ENCODE data around the gene RALGAPA1.
"Not testable (repeated sequence)": the region's sequence is repeated elsewhere in the genome, so short reads cannot be mapped to it uniquely, and the experiment has no call there.

Gene RALGAPA1

DNA sequence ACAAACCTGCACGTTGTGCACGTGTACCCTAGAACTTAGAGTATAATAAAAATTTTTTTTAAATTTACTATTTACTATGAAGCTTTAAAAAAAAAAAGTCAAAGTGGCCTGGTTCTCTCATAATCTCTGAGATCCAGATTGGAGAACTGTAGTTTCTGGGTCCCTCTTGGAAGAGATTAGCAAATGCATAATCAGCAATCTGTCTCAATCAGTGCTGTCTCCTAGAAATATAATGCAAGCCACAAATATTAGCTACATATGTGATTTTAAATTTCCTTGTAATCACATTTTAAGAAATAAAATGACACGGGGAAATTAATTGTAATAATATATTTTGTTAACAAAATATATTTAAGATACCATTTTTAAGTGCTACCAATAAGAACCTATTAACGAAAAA, 32.3 kb downstream of the RALGAPA1 start:
- TF ChIP-seq, protein P1, sequence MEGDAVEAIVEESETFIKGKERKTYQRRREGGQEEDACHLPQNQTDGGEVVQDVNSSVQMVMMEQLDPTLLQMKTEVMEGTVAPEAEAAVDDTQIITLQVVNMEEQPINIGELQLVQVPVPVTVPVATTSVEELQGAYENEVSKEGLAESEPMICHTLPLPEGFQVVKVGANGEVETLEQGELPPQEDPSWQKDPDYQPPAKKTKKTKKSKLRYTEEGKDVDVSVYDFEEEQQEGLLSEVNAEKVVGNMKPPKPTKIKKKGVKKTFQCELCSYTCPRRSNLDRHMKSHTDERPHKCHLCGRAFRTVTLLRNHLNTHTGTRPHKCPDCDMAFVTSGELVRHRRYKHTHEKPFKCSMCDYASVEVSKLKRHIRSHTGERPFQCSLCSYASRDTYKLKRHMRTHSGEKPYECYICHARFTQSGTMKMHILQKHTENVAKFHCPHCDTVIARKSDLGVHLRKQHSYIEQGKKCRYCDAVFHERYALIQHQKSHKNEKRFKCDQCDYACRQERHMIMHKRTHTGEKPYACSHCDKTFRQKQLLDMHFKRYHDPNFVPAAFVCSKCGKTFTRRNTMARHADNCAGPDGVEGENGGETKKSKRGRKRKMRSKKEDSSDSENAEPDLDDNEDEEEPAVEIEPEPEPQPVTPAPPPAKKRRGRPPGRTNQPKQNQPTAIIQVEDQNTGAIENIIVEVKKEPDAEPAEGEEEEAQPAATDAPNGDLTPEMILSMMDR (IDR thresholded peaks at IDR 0.05; ENCODE audit: unreplicated experiment in 3 of 3): no peak
- H3K9me3 Mint-ChIP-seq: peaks cover 17% of the 10 kb centered on the region
- H3K36me3 Mint-ChIP-seq (ENCODE audit: low read depth): peaks cover 21% of the 10 kb centered on the region
- H3K4me3 Mint-ChIP-seq: no peak overlapping the region
- no peak overlapping the region for H3K27ac Mint-ChIP-seq
- H3K4me1 Mint-ChIP-seq: no peaks in the 10 kb centered on the region
- no peaks in the 10 kb centered on the region for H3K27me3 Mint-ChIP-seq (ENCODE audit: low read depth)

DNA sequence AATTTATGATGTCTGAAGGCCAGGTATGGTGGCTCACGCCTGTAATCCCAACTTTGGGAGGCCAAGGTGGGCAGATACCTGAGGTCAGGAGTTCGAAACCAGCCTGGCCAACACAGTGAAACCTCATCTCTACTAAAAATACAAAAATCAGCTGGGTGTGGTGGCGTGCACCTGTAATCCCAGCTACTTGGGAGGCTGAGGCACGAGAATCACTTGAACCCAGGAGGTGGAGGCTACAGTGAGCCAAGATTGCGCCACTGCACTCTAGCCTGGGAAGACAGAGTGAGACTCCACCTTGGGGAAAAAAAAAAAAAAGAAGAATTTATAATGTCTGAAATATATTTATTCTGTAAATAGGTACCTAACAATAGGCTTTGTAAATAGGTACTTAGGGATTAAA, 33.0 kb downstream of the RALGAPA1 start:
- not testable (repeated sequence) for H3K4me1 Mint-ChIP-seq; H3K27ac Mint-ChIP-seq; H3K27me3 Mint-ChIP-seq (ENCODE audit: low read depth); H3K4me3 Mint-ChIP-seq
- peaks cover 11% of the 10 kb centered on the region for H3K9me3 Mint-ChIP-seq
- peaks cover 15% of the 10 kb centered on the region for H3K36me3 Mint-ChIP-seq (ENCODE audit: low read depth)

DNA sequence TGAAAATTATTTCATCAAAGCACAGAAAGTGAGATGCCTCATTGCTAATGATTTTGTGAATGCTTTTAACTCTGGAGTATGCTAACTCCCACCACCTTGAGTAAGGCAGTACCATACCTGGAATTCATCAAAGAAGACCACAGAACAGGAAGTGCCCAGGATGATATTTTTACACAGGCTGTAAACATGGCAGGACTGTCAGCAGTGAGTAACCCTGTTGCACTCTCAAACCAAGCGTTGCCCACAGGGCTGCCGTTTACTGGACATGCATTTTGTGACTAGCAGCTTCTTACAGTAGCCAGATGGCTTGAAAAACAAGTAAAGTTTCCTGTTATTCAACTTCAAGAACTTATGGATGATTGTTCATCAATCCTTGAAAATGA, 42.4 kb downstream of the RALGAPA1 start:
- TF ChIP-seq, protein P1 (IDR thresholded peaks at IDR 0.05; ENCODE audit: unreplicated experiment in 3 of 3): no peak
- Mint-ChIP-seq H3K9me3 (no peaks in the 10 kb centered on the region), H3K27me3 (ENCODE audit: low read depth) (no peaks in the 10 kb centered on the region), H3K4me1 (no peaks in the 10 kb centered on the region), H3K4me3 (no peak overlapping the region), H3K36me3 (ENCODE audit: low read depth) (peaks cover 13% of the 10 kb centered on the region), H3K27ac (no peak overlapping the region)

DNA sequence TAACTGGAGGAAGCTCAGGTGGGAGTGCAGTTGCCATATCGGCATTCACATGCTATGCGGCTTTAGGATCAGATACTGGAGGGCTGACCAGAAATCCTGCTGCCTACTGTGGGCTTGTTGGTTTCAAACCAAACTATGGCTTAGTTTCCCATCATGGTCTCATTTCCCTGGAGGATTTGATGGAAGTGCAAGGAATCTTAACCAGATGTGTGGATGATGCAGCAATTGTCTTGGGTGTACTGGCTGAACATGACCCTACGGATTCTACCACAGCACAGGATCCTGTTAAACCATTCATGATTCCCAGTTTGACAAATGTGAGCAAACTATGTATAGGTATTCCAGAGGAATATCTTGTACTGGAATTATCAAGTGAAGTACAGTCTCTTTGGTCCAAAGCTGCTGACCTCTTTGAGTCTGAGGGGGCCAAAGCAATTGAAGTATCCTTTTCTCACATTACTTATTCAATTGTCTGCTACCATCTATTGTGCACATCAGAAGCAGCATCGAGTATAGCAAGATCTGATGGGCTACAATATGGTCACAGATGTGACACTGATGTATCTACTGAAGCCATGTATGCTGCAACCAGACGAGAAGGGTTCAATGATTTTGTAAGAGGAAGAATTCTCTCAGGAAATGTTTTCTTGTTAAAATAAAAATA, 42.9 kb downstream of the RALGAPA1 start:
- Mint-ChIP-seq H3K4me1 (no peaks in the 10 kb centered on the region), H3K9me3 (no peaks in the 10 kb centered on the region), H3K27ac (no peak overlapping the region), H3K4me3 (no peak overlapping the region), H3K27me3 (ENCODE audit: low read depth) (no peaks in the 10 kb centered on the region), H3K36me3 (ENCODE audit: low read depth) (peaks cover 16% of the 10 kb centered on the region)
- TF ChIP-seq, protein P1 (IDR thresholded peaks at IDR 0.05; ENCODE audit: unreplicated experiment in 3 of 3): no peak

DNA sequence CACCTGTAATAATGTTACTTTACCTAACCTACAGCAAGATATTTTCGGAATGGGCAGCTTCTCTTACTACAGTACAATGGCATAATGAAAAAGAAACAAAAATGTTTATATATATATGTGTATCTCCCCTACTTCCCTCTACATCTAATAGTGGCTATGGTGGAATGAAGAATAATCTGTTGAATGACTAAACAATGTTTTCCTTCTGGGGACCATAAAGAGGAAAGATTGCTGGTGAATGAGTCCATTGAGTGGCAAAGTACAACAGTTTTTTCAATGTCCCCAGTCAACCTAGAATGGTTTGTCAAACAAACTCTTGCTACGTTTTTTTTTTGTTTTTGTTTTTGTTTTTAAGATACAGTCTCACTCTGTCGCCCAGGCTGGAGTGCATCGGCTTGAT, 47.2 kb downstream of the RALGAPA1 start:
- TF ChIP-seq, protein P1 (IDR thresholded peaks at IDR 0.05; ENCODE audit: unreplicated experiment in 3 of 3): no peak
- Mint-ChIP-seq H3K4me1 (no peaks in the 10 kb centered on the region), H3K27me3 (ENCODE audit: low read depth) (no peaks in the 10 kb centered on the region), H3K27ac (no peak overlapping the region), H3K36me3 (ENCODE audit: low read depth) (peaks cover 28% of the 10 kb centered on the region), H3K4me3 (no peak overlapping the region), H3K9me3 (no peaks in the 10 kb centered on the region)

DNA sequence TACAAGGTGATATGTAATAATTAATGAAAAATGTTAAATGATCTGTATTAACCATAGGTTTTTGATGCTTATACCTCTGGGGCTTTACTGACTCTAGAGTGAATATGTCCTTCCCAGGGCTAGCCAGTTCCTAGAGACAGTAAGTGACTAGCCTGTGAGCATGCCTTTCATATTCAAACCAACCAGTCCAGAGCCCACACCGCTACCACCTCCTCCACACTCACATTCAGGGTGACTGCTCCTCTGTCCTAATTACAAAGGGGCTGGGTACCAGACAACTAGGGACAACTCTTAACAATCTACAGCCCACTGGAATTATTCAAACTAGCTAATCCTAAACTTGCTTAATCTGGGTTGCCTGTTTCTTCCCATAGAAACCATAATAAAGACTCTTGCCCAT, 49.0 kb downstream of the RALGAPA1 start:
- Mint-ChIP-seq H3K36me3 (ENCODE audit: low read depth) (peaks cover 37% of the 10 kb centered on the region), H3K27me3 (ENCODE audit: low read depth) (no peaks in the 10 kb centered on the region), H3K4me3 (no peak overlapping the region), H3K9me3 (no peaks in the 10 kb centered on the region), H3K4me1 (no peaks in the 10 kb centered on the region), H3K27ac (no peak overlapping the region)
- TF ChIP-seq, protein P1 (IDR thresholded peaks at IDR 0.05; ENCODE audit: unreplicated experiment in 3 of 3): no peak

All from nephron (organoid).